Measurements from ENCODE around the gene ANKRD53.
"Not testable (repeated sequence)": the region's sequence is repeated elsewhere in the genome, so short reads cannot be mapped to it uniquely, and the experiment has no call there.

The ANKRD53 gene

GRCh38 chr2:70994699-70995425, 16.4 kb downstream of the ANKRD53 start, which contains the start of gene TEX261:
TSS of gene TEX261 (minus strand) at chr2:70994873. CDS start at chr2:70994757, 116 bp downstream.
- peaks cover 12% of the 10 kb centered on the region for H3K36me3 Mint-ChIP-seq
- no peaks in the 10 kb centered on the region for H3K27me3 Mint-ChIP-seq
- peaks cover 39% of the 10 kb centered on the region for H3K4me1 Mint-ChIP-seq
- H3K27ac Mint-ChIP-seq: peak within 1 kb of the TSS; percentile 92
- H3K9me3 Mint-ChIP-seq: no peaks in the 10 kb centered on the region
- peak; percentile 92 for DNase-seq
- H3K4me3 Mint-ChIP-seq: peak within 1 kb of the TSS; percentile 92
- CTCF ChIA-PET: no interaction called here

- peaks cover 43% of the 10 kb centered on the region for H3K4me1 Mint-ChIP-seq
Measured at GRCh38 chr2:70995426-70995729, 16.9 kb downstream of the ANKRD53 start.

GRCh38 chr2:70998885-70999284, 20.5 kb downstream of the ANKRD53 start:
- not testable (repeated sequence) for H3K9me3 Mint-ChIP-seq, DNase-seq, H3K4me3 Mint-ChIP-seq, H3K36me3 Mint-ChIP-seq
- Mint-ChIP-seq H3K27me3 (peaks cover 12% of the 10 kb centered on the region), H3K27ac (peak overlapping the region; percentile 83), H3K4me1 (peaks cover 42% of the 10 kb centered on the region)
- CTCF ChIA-PET: interaction anchor here (4.9 kb wide), 1 partner anchor 15 kb away, joined by 52 read pairs; no protein-coding TSS in a partner anchor

More at GRCh38 chr2:70995426-70995729, 16.9 kb downstream of the ANKRD53 start:
- Mint-ChIP-seq H3K27ac (peak overlapping the region; percentile 92), H3K9me3 (no peaks in the 10 kb centered on the region), H3K27me3 (no peaks in the 10 kb centered on the region), H3K36me3 (peaks cover 12% of the 10 kb centered on the region), H3K4me3 (peak overlapping the region; percentile 89)
- peak; percentile 75 for DNase-seq
- CTCF ChIA-PET: no interaction called here

- Mint-ChIP-seq H3K36me3 (no peaks in the 10 kb centered on the region), H3K4me3 (no peak overlapping the region), H3K27ac (peak overlapping the region; percentile 83), H3K9me3 (no peaks in the 10 kb centered on the region), H3K4me1 (peaks cover 41% of the 10 kb centered on the region), H3K27me3 (peaks cover 12% of the 10 kb centered on the region)
- no peak for DNase-seq
- CTCF ChIA-PET: interaction anchor here (4.2 to 4.9 kb wide), 2 partner anchors 15 to 35 kb away, joined by 32 to 52 read pairs; no protein-coding TSS in a partner anchor
Measured at GRCh38 chr2:70999362-70999761, 20.9 kb downstream of the ANKRD53 start.

GRCh38 chr2:70999931-71000330, 21.5 kb downstream of the ANKRD53 start:
- not testable (repeated sequence) for DNase-seq, H3K36me3 Mint-ChIP-seq, H3K4me3 Mint-ChIP-seq, H3K9me3 Mint-ChIP-seq
- Mint-ChIP-seq H3K4me1 (peaks cover 41% of the 10 kb centered on the region), H3K27me3 (peaks cover 16% of the 10 kb centered on the region), H3K27ac (peak overlapping the region; percentile 83)
- CTCF ChIA-PET: interaction anchor here (4.2 to 4.9 kb wide), 2 partner anchors 16 to 35 kb away, joined by 32 to 52 read pairs; no protein-coding TSS in a partner anchor

- Mint-ChIP-seq H3K27ac (peak overlapping the region; percentile 55), H3K9me3 (no peaks in the 10 kb centered on the region), H3K36me3 (no peaks in the 10 kb centered on the region), H3K27me3 (peaks cover 23% of the 10 kb centered on the region), H3K4me1 (peaks cover 34% of the 10 kb centered on the region), H3K4me3 (peak overlapping the region; percentile 54)
- DNase-seq: peak; percentile 86
- CTCF ChIA-PET: interaction anchor here (0.6 to 4.9 kb wide), 15 partner anchors 8 to 1188 kb away, joined by 3 to 52 read pairs (median 3); partner anchors contain the start of gene ANKRD53
Measured at GRCh38 chr2:71000780-71001591, 22.6 kb downstream of the ANKRD53 start.

- Mint-ChIP-seq H3K36me3 (no peaks in the 10 kb centered on the region), H3K27me3 (peaks cover 23% of the 10 kb centered on the region), H3K27ac (no peak overlapping the region), H3K4me1 (peaks cover 33% of the 10 kb centered on the region), H3K4me3 (peak overlapping the region; percentile 7), H3K9me3 (no peaks in the 10 kb centered on the region)
- DNase-seq: no peak
- CTCF ChIA-PET: interaction anchor here (0.6 to 4.9 kb wide), 16 partner anchors 9 to 1188 kb away, joined by 3 to 52 read pairs (median 3); partner anchors contain the start of gene ANKRD53
Measured at GRCh38 chr2:71001592-71001927, 23.1 kb downstream of the ANKRD53 start.

- Mint-ChIP-seq H3K4me1 (peaks cover 33% of the 10 kb centered on the region), H3K27me3 (peaks cover 24% of the 10 kb centered on the region), H3K27ac (no peak overlapping the region), H3K9me3 (no peaks in the 10 kb centered on the region), H3K36me3 (no peaks in the 10 kb centered on the region), H3K4me3 (no peak overlapping the region)
- CTCF ChIA-PET: interaction anchor here (0.7 to 4.9 kb wide), 12 partner anchors 9 to 213 kb away, joined by 3 to 52 read pairs (median 3); no protein-coding TSS in a partner anchor
- no peak for DNase-seq
Measured at GRCh38 chr2:71001981-71002570, 23.6 kb downstream of the ANKRD53 start.

- no peaks in the 10 kb centered on the region for H3K36me3 Mint-ChIP-seq
- peaks cover 33% of the 10 kb centered on the region for H3K4me1 Mint-ChIP-seq
- CTCF ChIA-PET: interaction anchor here (4.2 kb wide), 1 partner anchor 39 kb away, joined by 32 read pairs; no protein-coding TSS in a partner anchor
- no peak for DNase-seq
- H3K27ac Mint-ChIP-seq: no peak overlapping the region
- no peak overlapping the region for H3K4me3 Mint-ChIP-seq
- H3K9me3 Mint-ChIP-seq: no peaks in the 10 kb centered on the region
- H3K27me3 Mint-ChIP-seq: peaks cover 27% of the 10 kb centered on the region
Measured at GRCh38 chr2:71003396-71003795, 25.0 kb downstream of the ANKRD53 start.

GRCh38 chr2:71003966-71004755, 25.7 kb downstream of the ANKRD53 start:
- Mint-ChIP-seq H3K27me3 (peaks cover 34% of the 10 kb centered on the region), H3K27ac (no peak overlapping the region), H3K4me3 (no peak overlapping the region), H3K36me3 (no peaks in the 10 kb centered on the region), H3K4me1 (peaks cover 27% of the 10 kb centered on the region), H3K9me3 (no peaks in the 10 kb centered on the region)
- no peak for DNase-seq
- CTCF ChIA-PET: interaction anchor here (0.5 to 1.1 kb wide), 2 partner anchors 38 to 43 kb away, joined by 3 to 7 read pairs; no protein-coding TSS in a partner anchor

- Mint-ChIP-seq H3K27me3 (peaks cover 34% of the 10 kb centered on the region), H3K9me3 (no peaks in the 10 kb centered on the region), H3K27ac (no peak overlapping the region), H3K4me1 (peaks cover 20% of the 10 kb centered on the region), H3K36me3 (no peaks in the 10 kb centered on the region), H3K4me3 (no peak overlapping the region)
- no peak for DNase-seq
- CTCF ChIA-PET: interaction anchor here (1.1 kb wide), 1 partner anchor 39 kb away, joined by 7 read pairs; no protein-coding TSS in a partner anchor
Measured at GRCh38 chr2:71004857-71005256, 26.4 kb downstream of the ANKRD53 start.

- no peak for DNase-seq
Measured at GRCh38 chr2:71005271-71006202, 27.1 kb downstream of the ANKRD53 start.

More at GRCh38 chr2:71005271-71006202, 27.1 kb downstream of the ANKRD53 start:
- no peak overlapping the region for H3K4me3 Mint-ChIP-seq
- H3K9me3 Mint-ChIP-seq: no peaks in the 10 kb centered on the region
- H3K4me1 Mint-ChIP-seq: peaks cover 14% of the 10 kb centered on the region
- H3K27ac Mint-ChIP-seq: no peak overlapping the region
- CTCF ChIA-PET: no interaction called here
- H3K36me3 Mint-ChIP-seq: no peaks in the 10 kb centered on the region
- H3K27me3 Mint-ChIP-seq: peaks cover 34% of the 10 kb centered on the region
